GM18951 (cell line): ENCODE data around the gene RHD.
"Not testable (repeated sequence)": the region's sequence is repeated elsewhere in the genome, so short reads cannot be mapped to it uniquely, and the experiment has no call there.

Experiments
- POLR2A ChIP-seq: IDR thresholded peaks from 4 replicates; pipeline ENCODE4 v1.6.1; 2011; ENCODE audit warnings: mild to moderate bottlenecking; ENCODE audit not compliant: insufficient read length, insufficient read depth; ENCODE audit errors: extremely low read depth
- in situ Hi-C: fragments of 300-500 bp; cut with MboI; formaldehyde crosslinking; loops from one replicate; pipeline ENCODE4 v1.12.0; 2022; ENCODE audit warnings: low sequenced_read_pairs, mixed read lengths, inconsistent platforms; ENCODE audit not compliant: unreplicated experiment

RHD gene

GRCh38 chr1:25328791-25329185 lies 56.5 kb downstream of the RHD start:
- in situ Hi-C loops = not testable (repeated sequence)

- in situ Hi-C loops = not testable (repeated sequence)
Measured at GRCh38 chr1:25329336-25329735, 57.0 kb downstream of the RHD start.

- in situ Hi-C loops = not testable (repeated sequence)
Measured at GRCh38 chr1:25329950-25330349, 57.6 kb downstream of the RHD start.

GRCh38 chr1:25336922-25337354 lies 64.6 kb downstream of the RHD start:
- in situ Hi-C loops = not testable (repeated sequence)

- in situ Hi-C loops = not testable (repeated sequence)
Measured at GRCh38 chr1:25337483-25338187, 65.3 kb downstream of the RHD start.

GRCh38 chr1:25338188-25338981 lies 66.1 kb downstream of the RHD start, which contains the start of gene TMEM50A:
Gene TMEM50A (plus strand): TSS chr1:25338334. CDS start chr1:25340487, 2,153 bp downstream.
- in situ Hi-C loops = no loop called here
- TF ChIP-seq POLR2A = peak; percentile 73

More at GRCh38 chr1:25337483-25338187, 65.3 kb downstream of the RHD start:
- TF ChIP-seq POLR2A = peak; percentile 37

GRCh38 chr1:25338986-25339385 lies 66.7 kb downstream of the RHD start:
- TF ChIP-seq POLR2A = no peak
- in situ Hi-C loops = no loop called here

GRCh38 chr1:25341746-25342145 lies 69.4 kb downstream of the RHD start:
- no peak for TF ChIP-seq POLR2A
- in situ Hi-C loops = loop anchor here (10.0 kb wide), 1 partner anchor 107 kb away; the partner anchor contains the start of gene SYF2

- in situ Hi-C loops = loop anchor here (10.0 kb wide), 1 partner anchor 108 kb away; the partner anchor contains the start of gene SYF2
- TF ChIP-seq POLR2A = no peak
Measured at GRCh38 chr1:25342846-25343245, 70.5 kb downstream of the RHD start.

GRCh38 chr1:25343872-25344271 lies 71.6 kb downstream of the RHD start:
- in situ Hi-C loops = loop anchor here (10.0 kb wide), 1 partner anchor 109 kb away; the partner anchor contains the start of gene SYF2
- TF ChIP-seq POLR2A = no peak

GRCh38 chr1:25347556-25347955 lies 75.2 kb downstream of the RHD start:
- in situ Hi-C loops = loop anchor here (10.0 kb wide), 1 partner anchor 113 kb away; the partner anchor contains the start of gene SYF2
- TF ChIP-seq POLR2A = no peak

- TF ChIP-seq POLR2A = no peak
- in situ Hi-C loops = loop anchor here (10.0 kb wide), 1 partner anchor 115 kb away; the partner anchor contains the start of gene SYF2
Measured at GRCh38 chr1:25349606-25350005, 77.3 kb downstream of the RHD start.

GRCh38 chr1:25355841-25356395 lies 83.6 kb downstream of the RHD start:
- in situ Hi-C loops = no loop called here
- TF ChIP-seq POLR2A = no peak

- in situ Hi-C loops = no loop called here
- TF ChIP-seq POLR2A = no peak
Measured at GRCh38 chr1:25356441-25356840, 84.1 kb downstream of the RHD start.

- in situ Hi-C loops = no loop called here
- TF ChIP-seq POLR2A = no peak
Measured at GRCh38 chr1:25356848-25357247, 84.5 kb downstream of the RHD start.
